PC-3 (cell line): Measurements from ENCODE around the gene RRM1. TPM values are rescaled to one million over a fixed set of nuclear protein-coding genes. Genes with fewer than 3 reads are reported as not detected.

Experiments used
- ATAC-seq: fragments of 200-7000 bp; cut with Tn5 transposase; 2 replicates; pipeline ENCODE4 v1.9.1; 2020; ENCODE audit warnings: mild to moderate bottlenecking, moderate library complexity
- BruUV-seq: library from RNA; stranded (reverse); fragments of 400-500 nt; replicated peaks from 2 replicates; lab custom pipeline; 2021; lab: Mats Ljungman, UMichigan
- CTCF ChIA-PET: fragments of 300-600 bp; sonication (Branson Sonifier 250); formaldehyde crosslinking; loops from one replicate; lab custom pipeline; 2022; ENCODE audit warnings: antibody characterized with exemption; lab: Charles Lee
- POLR2A ChIA-PET: fragments of 300-600 bp; sonication (Branson Sonifier 250); formaldehyde crosslinking; loops from one replicate; lab custom pipeline; 2022; ENCODE audit warnings: antibody characterized with exemption; ENCODE audit not compliant: unreplicated experiment; lab: Charles Lee
- DNase-seq: peaks from one replicate; pipeline ENCODE4 v3.0.0-alpha.2; 2015
- H2AFZ ChIP-seq: fragments of 300-600 bp; sonication (generic); 2 replicates; pipeline ENCODE4 v1.6.0; 2016; ENCODE audit warnings: antibody characterized with exemption, low read length
- H3F3A ChIP-seq: fragments of 300-600 bp; sonication (generic); one replicate; pipeline ENCODE4 v1.6.0; 2017; ENCODE audit warnings: antibody characterized with exemption, low read length, control low read depth, mild to moderate bottlenecking; ENCODE audit not compliant: unreplicated experiment
- H3K27ac ChIP-seq: fragments of 300-600 bp; sonication (generic); 2 replicates; pipeline ENCODE4 v1.5.1; 2016; ENCODE audit warnings: mild to moderate bottlenecking, low read length
- H3K27me3 ChIP-seq: fragments of 300-600 bp; sonication (generic); 2 replicates; pipeline ENCODE4 v1.6.1; 2016; ENCODE audit warnings: low read length, mixed read lengths
- H3K36me3 ChIP-seq: fragments of 300-600 bp; sonication (generic); 2 replicates; pipeline ENCODE4 v1.6.1; 2016; ENCODE audit warnings: low read depth, mixed run types, low read length, mixed read lengths
- H3K4me1 ChIP-seq: fragments of 300-600 bp; sonication (generic); 2 replicates; pipeline ENCODE4 v1.5.1; 2016; ENCODE audit warnings: low read length; ENCODE audit not compliant: insufficient read depth
- H3K4me2 ChIP-seq: fragments of 300-600 bp; sonication (generic); 2 replicates; pipeline ENCODE4 v1.6.0; 2016; ENCODE audit warnings: low read length
- H3K4me3 ChIP-seq: fragments of 300-600 bp; sonication (generic); 2 replicates; pipeline ENCODE4 v1.5.1; 2016; ENCODE audit warnings: mild to moderate bottlenecking, low read length, mixed read lengths
- H3K79me2 ChIP-seq: fragments of 300-600 bp; sonication (generic); 2 replicates; pipeline ENCODE4 v1.6.1; 2017; ENCODE audit warnings: low read length, mixed read lengths
- H3K9ac ChIP-seq: fragments of 300-600 bp; sonication (generic); 2 replicates; pipeline ENCODE4 v1.6.0; 2016; ENCODE audit warnings: mild to moderate bottlenecking, low read length
- H3K9me2 ChIP-seq: fragments of 300-600 bp; sonication (generic); replicated peaks from 2 replicates; pipeline ENCODE4 v1.6.1; 2016; ENCODE audit warnings: mixed run types, low read length, mixed read lengths
- H3K9me3 ChIP-seq: fragments of 300-600 bp; sonication (generic); 2 replicates; pipeline ENCODE4 v1.6.1; 2016; ENCODE audit warnings: low read length, mixed read lengths
- H4K20me1 ChIP-seq: fragments of 300-600 bp; sonication (generic); 2 replicates; pipeline ENCODE4 v1.6.1; 2016; ENCODE audit warnings: low read length, mixed read lengths
- CTCF ChIP-seq: fragments of 300-600 bp; sonication (generic); conservative IDR thresholded peaks from 2 replicates; pipeline ENCODE4 v1.5.1; 2017; ENCODE audit warnings: antibody characterized with exemption, low read depth, mild to moderate bottlenecking, low read length
- EZH2 ChIP-seq: fragments of 300-600 bp; sonication (generic); IDR thresholded peaks from one replicate; pipeline ENCODE4 v1.6.1; 2017; ENCODE audit warnings: antibody characterized with exemption, mild to moderate bottlenecking, low read length; ENCODE audit not compliant: unreplicated experiment
- EZH2phosphoT487 ChIP-seq: fragments of 300-600 bp; sonication (generic); IDR thresholded peaks from 2 replicates; pipeline ENCODE4 v1.6.1; 2018; ENCODE audit warnings: mild to moderate bottlenecking, antibody characterized with exemption, low read length, borderline replicate concordance
- intact Hi-C: fragments of 100-400 bp; cut with micrococcal nuclease; formaldehyde crosslinking; loops from 2 replicates; pipeline ENCODE4 v1.9.0; 2023
- total RNA-seq: library from RNA; depleted of rRNA; stranded (reverse); fragments of >200 nt; gene quantifications from 2 replicates; pipeline ENCODE4 v1.2.3, GENCODE V29; 2014

The RRM1 gene
- total RNA-seq, 1 experiment from 2014 or later: 106 TPM

GRCh38 chr11:4140067-4140636, 45.6 kb downstream of the RRM1 start:
- TF ChIP-seq CTCF (no peak), EZH2 (no peak), EZH2phosphoT487 (no peak)
- ATAC-seq (no peak), DNase-seq (no peak)
- H3K36me3 ChIP-seq: peaks cover 50% of the 10 kb centered on the region
- BruUV-seq: no TSS peak
- H3K4me2 ChIP-seq: no peak overlapping the region
- H3K9me3 ChIP-seq: no peaks in the 10 kb centered on the region
- H3K9me2 ChIP-seq: no peaks in the 10 kb centered on the region
- no peak overlapping the region for H3K4me3 ChIP-seq
- ChIA-PET CTCF (no interaction called here), POLR2A (no interaction called here)
- no peaks in the 10 kb centered on the region for H4K20me1 ChIP-seq
- no peaks in the 10 kb centered on the region for H3F3A ChIP-seq
- intact Hi-C loops: no loop called here
- H3K27ac ChIP-seq: no peak overlapping the region
- H3K9ac ChIP-seq: no peak overlapping the region
- no peak overlapping the region for H2AFZ ChIP-seq
- H3K4me1 ChIP-seq: peaks cover 3% of the 10 kb centered on the region
- H3K27me3 ChIP-seq: no peaks in the 10 kb centered on the region
- no peaks in the 10 kb centered on the region for H3K79me2 ChIP-seq

GRCh38 chr11:4146070-4146771, 51.6 kb downstream of the RRM1 start:
- intact Hi-C loops: no loop called here
- Histone ChIP-seq H3K27me3 (no peaks in the 10 kb centered on the region), H3K27ac (no peak overlapping the region), H3K9me3 (no peaks in the 10 kb centered on the region), H3K79me2 (no peaks in the 10 kb centered on the region), H4K20me1 (no peaks in the 10 kb centered on the region), H3K4me3 (no peak overlapping the region), H3K9me2 (no peaks in the 10 kb centered on the region), H3K4me2 (no peak overlapping the region), H3F3A (no peaks in the 10 kb centered on the region), H2AFZ (no peak overlapping the region), H3K36me3 (peaks cover 7% of the 10 kb centered on the region), H3K9ac (no peak overlapping the region), H3K4me1 (no peaks in the 10 kb centered on the region)
- POLR2A ChIA-PET: no interaction called here
- DNase-seq (no peak), ATAC-seq (no peak)
- CTCF ChIA-PET: no interaction called here
- no TSS peak for BruUV-seq
- no peak for TF ChIP-seq CTCF
- no peak for TF ChIP-seq EZH2
- TF ChIP-seq EZH2phosphoT487: no peak

GRCh38 chr11:4146772-4147098, 52.1 kb downstream of the RRM1 start:
- intact Hi-C loops: no loop called here
- Histone ChIP-seq H3F3A (no peaks in the 10 kb centered on the region), H3K4me2 (no peak overlapping the region), H4K20me1 (no peaks in the 10 kb centered on the region), H3K9me3 (no peaks in the 10 kb centered on the region), H3K4me1 (no peaks in the 10 kb centered on the region), H3K9me2 (no peaks in the 10 kb centered on the region), H3K4me3 (no peak overlapping the region), H3K27ac (no peak overlapping the region), H3K79me2 (no peaks in the 10 kb centered on the region), H2AFZ (no peak overlapping the region), H3K27me3 (no peaks in the 10 kb centered on the region), H3K36me3 (0 out of 2 replicates have a peak, but pooled peaks cover 3% of the 10 kb centered on the region), H3K9ac (no peak overlapping the region)
- ChIA-PET CTCF (no interaction called here), POLR2A (no interaction called here)
- no TSS peak for BruUV-seq
- ATAC-seq (no peak), DNase-seq (no peak)
- TF ChIP-seq EZH2: no peak
- no peak for TF ChIP-seq EZH2phosphoT487
- no peak for TF ChIP-seq CTCF
